BLaER1 (cell line): Measurements from ENCODE around the gene SET.
"Not testable (repeated sequence)": the region's sequence is repeated elsewhere in the genome, so short reads cannot be mapped to it uniquely, and the experiment has no call there.

Experiments
- H3K27ac ChIP-seq: shearing (Covaris generic); formaldehyde crosslinking; 2 replicates; pipeline ENCODE4 v1.8.1; 2022
- H3K27me3 ChIP-seq: shearing (Covaris generic); formaldehyde crosslinking; 2 replicates; pipeline ENCODE4 v1.8.1; 2022
- H3K36me3 ChIP-seq: shearing (Covaris generic); formaldehyde crosslinking; 2 replicates; pipeline ENCODE4 v1.8.1; 2022
- H3K4me1 ChIP-seq: shearing (Covaris generic); formaldehyde crosslinking; 2 replicates; pipeline ENCODE4 v1.8.1; 2022
- H3K4me2 ChIP-seq: shearing (Covaris generic); formaldehyde crosslinking; 2 replicates; pipeline ENCODE4 v1.8.1; 2022
- H3K4me3 ChIP-seq: shearing (Covaris generic); formaldehyde crosslinking; 2 replicates; pipeline ENCODE4 v1.8.1; 2022
- H3K9ac ChIP-seq: shearing (Covaris generic); formaldehyde crosslinking; 2 replicates; pipeline ENCODE4 v1.8.1; 2022
- H3K9me3 ChIP-seq: shearing (Covaris generic); formaldehyde crosslinking; 2 replicates; pipeline ENCODE4 v1.8.1; 2022
- H4K20me1 ChIP-seq: shearing (Covaris generic); formaldehyde crosslinking; 2 replicates; pipeline ENCODE4 v1.8.1; 2022
- Cebpa-rat ChIP-seq: shearing (Covaris generic); IDR thresholded peaks from 2 replicates; pipeline ENCODE4 v1.8.1; 2022

Gene SET

DNA sequence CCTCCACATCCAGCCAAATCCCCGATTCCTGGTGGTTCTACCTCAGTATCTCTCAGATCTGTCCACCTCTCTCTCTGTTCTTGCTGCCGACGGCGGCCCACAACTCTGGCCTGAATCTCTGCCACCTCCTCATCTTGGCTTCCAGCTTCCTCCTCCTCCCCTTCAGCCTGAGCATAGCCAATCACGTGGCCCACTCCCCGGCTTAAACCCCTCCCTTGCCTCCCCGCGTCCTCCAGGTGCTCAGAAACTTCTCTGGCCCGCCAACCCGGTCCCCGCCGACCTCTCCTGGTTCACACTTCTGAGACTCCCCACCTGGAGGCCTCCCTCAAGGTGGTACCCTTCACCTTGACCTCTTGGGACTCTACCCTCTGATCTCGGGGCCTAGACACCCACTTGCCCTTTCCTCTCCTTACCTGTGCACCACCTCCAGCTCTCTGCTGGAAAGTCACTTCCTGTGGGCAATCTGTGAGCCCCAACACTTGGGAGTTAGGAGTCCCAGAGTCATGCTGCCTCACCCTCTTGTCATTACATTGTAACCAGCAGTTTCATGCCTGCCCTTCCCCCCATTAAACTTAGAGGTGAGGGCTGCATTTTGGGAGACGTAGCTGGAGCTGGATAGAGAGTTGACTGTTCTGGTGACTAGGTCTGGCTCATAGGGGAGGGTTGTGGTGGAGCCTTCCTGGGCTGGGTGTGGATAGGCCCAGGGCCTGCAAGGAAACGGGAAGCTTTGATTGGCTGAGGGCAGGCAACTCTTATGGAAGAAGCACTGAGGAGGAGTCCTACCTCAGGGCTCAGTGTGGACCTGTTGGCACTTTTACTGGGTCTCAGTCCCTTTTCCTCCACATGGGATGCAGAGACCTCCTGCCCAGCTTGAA, 4.5 kb upstream of the SET start:
- TF ChIP-seq Cebpa-rat, result no peak
- no peaks in the 10 kb centered on the region for H3K36me3 ChIP-seq
- peak overlapping the region; percentile 92 for H3K27ac ChIP-seq
- peaks cover 60% of the 10 kb centered on the region for H3K4me1 ChIP-seq
- no peaks in the 10 kb centered on the region for H3K27me3 ChIP-seq
- peak overlapping the region; percentile 99 for H3K4me2 ChIP-seq
- H3K4me3 ChIP-seq, result peak overlapping the region; percentile 88
- no peaks in the 10 kb centered on the region for H4K20me1 ChIP-seq
- no peaks in the 10 kb centered on the region for H3K9me3 ChIP-seq
- H3K9ac ChIP-seq, result peak overlapping the region; percentile 94

DNA sequence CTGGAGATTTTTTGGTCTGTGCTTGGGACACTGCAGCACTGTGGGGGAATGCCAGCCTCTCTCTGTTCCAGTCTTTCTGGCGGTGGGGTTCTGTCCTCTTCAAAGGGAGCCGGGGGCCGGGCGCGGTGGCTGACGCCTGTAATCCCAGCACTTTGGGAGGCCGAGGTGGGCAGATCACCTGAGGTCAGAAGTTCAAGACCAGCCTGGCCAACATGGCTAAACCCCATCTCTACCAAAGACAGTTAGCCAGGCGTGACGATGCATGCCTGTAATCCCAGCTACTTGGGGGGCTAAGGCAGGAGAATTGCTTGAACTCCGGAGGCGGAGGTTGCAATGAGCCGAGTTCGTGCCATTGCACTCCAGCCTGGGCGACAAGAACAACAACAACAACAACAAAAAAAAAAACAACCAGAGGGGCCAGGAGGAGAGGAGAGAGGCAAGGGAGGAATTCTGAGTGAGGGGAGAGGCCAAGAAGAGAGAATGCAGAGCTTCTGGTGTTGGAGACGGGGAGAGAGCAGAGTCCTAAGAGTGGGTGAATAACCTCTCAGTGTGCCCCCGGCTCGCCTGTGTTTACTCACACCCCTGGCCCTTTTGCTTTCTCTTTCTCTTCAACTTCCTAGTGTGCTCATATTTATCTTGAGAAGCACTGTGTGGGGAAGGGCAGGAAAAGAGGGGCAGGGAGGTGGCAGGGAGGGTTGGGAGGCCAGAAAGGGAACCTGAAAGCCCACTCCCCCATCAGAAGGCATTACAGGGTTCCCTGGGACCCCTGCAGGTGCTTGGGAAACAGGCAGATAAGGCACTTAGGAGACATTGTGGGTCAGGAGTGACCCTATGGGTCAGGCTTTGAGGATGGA, 3.2 kb upstream of the SET start:
- Histone ChIP-seq H3K9me3 (no peaks in the 10 kb centered on the region), H3K9ac (peak overlapping the region; percentile 94), H3K27me3 (no peaks in the 10 kb centered on the region), H3K36me3 (no peaks in the 10 kb centered on the region; the same call in 1 of the 2 replicates), H3K4me2 (peak overlapping the region; percentile 99), H4K20me1 (peaks cover 10% of the 10 kb centered on the region), H3K4me3 (peak overlapping the region; percentile 88), H3K4me1 (peaks cover 61% of the 10 kb centered on the region), H3K27ac (peak overlapping the region; percentile 92)
- no peak for TF ChIP-seq Cebpa-rat

DNA sequence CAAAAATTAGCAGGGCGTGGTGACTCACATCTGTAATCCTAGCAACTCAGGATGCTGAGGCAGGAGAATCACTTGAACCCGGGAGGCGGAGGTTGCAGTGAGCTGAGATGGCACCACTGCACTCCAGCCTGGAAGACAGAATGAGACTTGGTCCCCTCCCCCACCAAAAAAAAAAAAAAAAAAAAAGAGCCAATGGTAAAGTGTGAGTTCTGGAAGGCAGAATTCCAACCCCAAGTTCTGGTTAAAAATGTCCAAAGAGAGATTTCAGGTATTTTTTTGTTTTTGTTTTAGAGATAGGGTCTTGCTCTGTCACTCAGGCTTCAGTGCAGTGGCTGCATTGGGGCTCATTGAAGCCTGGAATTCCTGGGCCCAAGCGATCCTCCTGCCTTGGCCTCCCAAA, 1.6 kb upstream of the SET start:
- Histone ChIP-seq H3K4me3 (no peak overlapping the region), H3K27me3 (no peaks in the 10 kb centered on the region), H3K4me2 (peak overlapping the region; percentile 99), H4K20me1 (peaks cover 26% of the 10 kb centered on the region), H3K27ac (no peak overlapping the region), H3K9me3 (no peaks in the 10 kb centered on the region), H3K36me3 (peaks cover 15% of the 10 kb centered on the region), H3K4me1 (peaks cover 69% of the 10 kb centered on the region), H3K9ac (no peak overlapping the region)
- TF ChIP-seq Cebpa-rat, result no peak

DNA sequence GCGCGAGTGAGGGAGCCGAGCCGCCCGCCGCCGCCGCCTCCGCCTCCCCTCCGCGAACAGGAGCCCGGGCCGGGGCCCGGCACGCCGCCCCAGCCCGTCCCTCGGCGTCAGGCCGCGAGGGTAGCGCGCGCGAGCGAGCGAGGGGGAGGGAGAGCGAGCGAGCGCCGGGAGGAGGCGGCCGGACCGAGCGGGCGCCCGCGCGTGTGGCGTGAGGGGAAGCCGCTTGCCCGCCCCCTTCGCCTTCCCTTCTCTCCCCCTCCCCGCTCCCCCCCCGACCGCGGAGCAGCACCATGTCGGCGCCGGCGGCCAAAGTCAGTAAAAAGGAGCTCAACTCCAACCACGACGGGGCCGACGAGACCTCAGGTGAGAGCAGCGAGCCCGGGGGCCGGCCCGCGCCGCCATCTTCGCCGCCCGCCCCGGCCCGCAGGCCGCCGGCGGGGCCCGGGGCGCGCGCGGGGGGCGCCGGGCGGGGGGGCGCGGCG, 312 bp downstream of the SET start:
- Histone ChIP-seq H3K9me3 (no peaks in the 10 kb centered on the region), H3K36me3 (peaks cover 34% of the 10 kb centered on the region), H3K27ac (peak overlapping the region; percentile 99), H4K20me1 (peaks cover 45% of the 10 kb centered on the region), H3K9ac (peak overlapping the region; percentile 97), H3K4me2 (no peak overlapping the region), H3K27me3 (no peaks in the 10 kb centered on the region), H3K4me1 (peaks cover 74% of the 10 kb centered on the region), H3K4me3 (peak overlapping the region; percentile 89)
- TF ChIP-seq Cebpa-rat, result no peak

DNA sequence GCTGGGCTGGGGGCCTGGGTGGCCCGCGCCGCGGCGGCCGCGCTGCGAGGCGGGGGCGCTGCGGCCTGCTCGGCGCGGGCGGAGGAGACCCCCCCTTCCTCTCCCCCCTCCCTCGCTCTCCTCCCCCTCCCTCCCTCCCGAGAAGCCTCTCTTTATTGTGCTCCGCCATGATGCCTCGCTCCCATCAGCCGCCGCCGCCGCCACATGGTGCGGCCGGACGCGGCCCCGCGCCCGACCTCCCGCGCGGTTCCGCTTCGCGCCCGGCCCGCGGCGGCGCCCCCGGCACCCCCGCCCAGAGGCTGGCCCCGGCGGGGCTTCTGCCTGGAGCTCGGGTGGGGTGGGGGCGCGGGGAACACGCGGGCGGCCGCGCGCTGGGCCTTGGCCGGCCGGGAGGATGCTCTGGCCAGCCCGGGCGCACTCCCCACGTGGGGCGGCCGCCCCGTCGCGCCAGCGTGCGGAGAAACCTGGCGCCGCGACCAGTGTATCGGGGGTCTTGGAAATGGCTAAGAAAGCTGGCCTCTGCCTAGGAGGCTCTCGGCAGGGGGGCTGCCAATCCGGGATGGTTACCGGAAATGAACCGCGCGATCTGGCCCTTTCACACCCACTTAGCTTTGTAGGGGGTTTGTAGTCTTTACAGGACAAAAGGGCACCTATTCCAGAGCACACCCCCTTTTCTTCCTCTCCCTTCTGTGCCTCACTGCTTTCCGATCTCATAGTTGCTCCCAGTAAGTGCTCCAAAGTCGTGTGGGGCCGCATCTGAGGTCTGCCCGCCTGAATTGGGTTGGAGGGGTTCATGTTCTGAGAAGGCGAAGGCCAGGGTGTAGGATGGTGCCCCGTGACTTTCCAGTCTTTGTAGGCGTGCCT, 1.0 kb downstream of the SET start:
- Histone ChIP-seq H3K36me3 (peaks cover 40% of the 10 kb centered on the region), H3K4me1 (peaks cover 71% of the 10 kb centered on the region), H4K20me1 (peaks cover 49% of the 10 kb centered on the region), H3K9me3 (no peaks in the 10 kb centered on the region), H3K4me2 (peak overlapping the region; percentile 84), H3K27me3 (no peaks in the 10 kb centered on the region), H3K27ac (peak overlapping the region; percentile 99), H3K4me3 (peak overlapping the region; percentile 89), H3K9ac (peak overlapping the region; percentile 97)
- no peak for TF ChIP-seq Cebpa-rat

DNA sequence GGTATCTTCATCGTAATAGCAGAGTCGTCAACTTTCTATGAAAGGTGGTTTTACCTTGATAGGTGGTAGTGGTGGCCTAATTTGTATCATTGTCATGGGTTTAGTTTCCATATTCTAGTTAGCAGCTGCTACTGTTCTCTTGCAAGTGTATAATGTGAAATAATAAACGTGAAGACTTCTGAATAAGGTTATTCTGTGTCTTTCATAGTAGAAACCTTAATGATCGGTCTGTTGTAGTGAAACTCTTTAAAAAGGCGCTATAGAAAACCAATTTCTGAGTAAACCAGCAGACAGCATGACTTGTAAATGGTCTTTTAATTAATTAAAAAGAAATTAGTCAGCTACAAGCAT, 1.6 kb downstream of the SET start:
- H3K27ac ChIP-seq, result peak overlapping the region; percentile 99
- H3K9me3 ChIP-seq, result no peaks in the 10 kb centered on the region
- peaks cover 44% of the 10 kb centered on the region for H3K36me3 ChIP-seq
- H3K4me1 ChIP-seq, result peaks cover 65% of the 10 kb centered on the region
- H3K9ac ChIP-seq, result peak overlapping the region; percentile 97
- H3K27me3 ChIP-seq, result no peaks in the 10 kb centered on the region
- peak overlapping the region; percentile 84 for H3K4me2 ChIP-seq
- peaks cover 53% of the 10 kb centered on the region for H4K20me1 ChIP-seq
- H3K4me3 ChIP-seq, result peak overlapping the region; percentile 89
- TF ChIP-seq Cebpa-rat, result no peak

DNA sequence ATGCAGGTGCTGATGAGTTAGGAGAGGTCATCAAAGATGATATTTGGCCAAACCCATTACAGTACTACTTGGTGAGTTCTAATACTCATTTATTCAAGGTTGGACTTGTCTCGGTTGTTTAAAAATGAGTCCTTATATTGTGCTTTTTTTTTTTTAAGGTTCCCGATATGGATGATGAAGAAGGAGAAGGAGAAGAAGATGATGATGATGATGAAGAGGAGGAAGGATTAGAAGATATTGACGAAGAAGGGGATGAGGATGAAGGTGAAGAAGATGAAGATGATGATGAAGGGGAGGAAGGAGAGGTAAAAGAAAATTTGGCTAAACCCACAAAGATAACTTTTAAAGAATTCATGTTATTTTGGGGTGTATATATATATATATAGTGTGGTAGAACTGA, 4.7 kb downstream of the SET start:
- not testable (repeated sequence) for H3K9me3 ChIP-seq, H3K4me2 ChIP-seq, H3K27ac ChIP-seq, H3K9ac ChIP-seq, H3K27me3 ChIP-seq, H3K4me3 ChIP-seq
- Histone ChIP-seq H3K36me3 (peaks cover 67% of the 10 kb centered on the region), H3K4me1 (peaks cover 34% of the 10 kb centered on the region), H4K20me1 (peaks cover 75% of the 10 kb centered on the region)

DNA sequence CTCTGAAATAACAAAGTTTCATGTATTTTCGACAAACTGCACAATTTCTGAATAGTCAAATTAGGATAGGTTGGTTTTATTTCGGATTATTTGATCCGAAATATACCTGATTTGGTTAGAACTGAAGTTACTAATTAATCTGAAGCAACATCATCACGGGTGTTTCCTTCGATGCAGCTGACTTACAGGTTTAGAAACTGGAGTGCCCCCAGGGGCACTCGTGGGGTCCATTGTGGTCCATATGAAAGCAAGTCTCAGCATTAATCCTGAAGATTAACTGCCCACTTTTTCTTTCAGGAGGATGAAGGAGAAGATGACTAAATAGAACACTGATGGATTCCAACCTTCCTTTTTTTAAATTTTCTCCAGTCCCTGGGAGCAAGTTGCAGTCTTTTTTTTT, 5.3 kb downstream of the SET start:
- no peak overlapping the region for H3K9ac ChIP-seq
- no peak overlapping the region for H3K27ac ChIP-seq
- no peaks in the 10 kb centered on the region for H3K27me3 ChIP-seq
- peaks cover 34% of the 10 kb centered on the region for H3K4me1 ChIP-seq
- no peaks in the 10 kb centered on the region for H3K9me3 ChIP-seq
- H3K4me3 ChIP-seq, result no peak overlapping the region
- H3K4me2 ChIP-seq, result 0 out of 2 replicates have a peak overlapping the region, but pooled peaks have one; percentile 21
- no peak for TF ChIP-seq Cebpa-rat
- peaks cover 75% of the 10 kb centered on the region for H4K20me1 ChIP-seq
- H3K36me3 ChIP-seq, result peaks cover 70% of the 10 kb centered on the region
